ENCODE measurements around the gene TFB2M.

TFB2M gene

DNA sequence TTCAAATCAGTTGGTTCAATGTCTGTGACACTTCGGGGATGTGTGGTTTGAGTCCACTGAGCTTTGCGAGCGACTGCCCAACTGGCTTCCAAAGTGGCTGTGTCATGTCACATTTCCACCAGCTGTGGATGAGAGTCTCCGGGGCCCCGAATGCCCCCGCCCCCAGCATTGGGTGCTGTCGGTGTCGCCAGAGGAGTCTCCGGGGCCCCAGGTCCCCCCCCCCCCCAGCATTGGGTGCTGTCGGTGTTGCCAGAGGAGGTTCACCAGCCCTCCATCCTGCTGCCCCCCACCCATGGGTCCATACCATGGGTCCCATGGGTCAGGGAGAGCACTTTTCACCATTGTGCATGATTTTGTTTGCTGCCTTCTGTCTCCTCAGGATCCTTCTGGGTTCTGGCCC, 49.9 kb downstream of the TFB2M start:
- no peak for DNase-seq (ENCODE audit: low spot score in 2 of 2)
- peaks cover 8% of the 10 kb centered on the region for H3K4me1 Mint-ChIP-seq

GRCh38 chr1:246515390-246516005, 50.6 kb downstream of the TFB2M start:
- peaks cover 8% of the 10 kb centered on the region for H3K4me1 Mint-ChIP-seq
- ATAC-seq (no peak), DNase-seq (ENCODE audit: low spot score in 2 of 2) (no peak)
- H3K27ac Mint-ChIP-seq = no peak overlapping the region
- H3K9me3 Mint-ChIP-seq = no peaks in the 10 kb centered on the region
- H3K36me3 Mint-ChIP-seq = no peaks in the 10 kb centered on the region
- H3K4me3 Mint-ChIP-seq = no peak overlapping the region

More for the DNA sequence above, 49.9 kb downstream of the TFB2M start:
- H3K9me3 Mint-ChIP-seq = no peaks in the 10 kb centered on the region
- ATAC-seq = no peak
- H3K27ac Mint-ChIP-seq = no peak overlapping the region
- no peak overlapping the region for H3K4me3 Mint-ChIP-seq
- H3K36me3 Mint-ChIP-seq = no peaks in the 10 kb centered on the region

GRCh38 chr1:246513619-246514343, 52.3 kb downstream of the TFB2M start:
- ATAC-seq = peak; percentile 11
- Mint-ChIP-seq H3K9me3 (no peaks in the 10 kb centered on the region), H3K27ac (no peak overlapping the region), H3K4me3 (peak overlapping the region; percentile 24), H3K4me1 (peaks cover 8% of the 10 kb centered on the region), H3K36me3 (no peaks in the 10 kb centered on the region)
- DNase-seq (ENCODE audit: low spot score in 2 of 2) = no peak

- no peaks in the 10 kb centered on the region for H3K36me3 Mint-ChIP-seq
- no peak overlapping the region for H3K4me3 Mint-ChIP-seq
These were observed 53.0 kb downstream of the TFB2M start for GRCh38 chr1:246513041-246513440.

GRCh38 chr1:246512635-246513034, 53.4 kb downstream of the TFB2M start:
- Mint-ChIP-seq H3K27ac (no peak overlapping the region), H3K9me3 (no peaks in the 10 kb centered on the region), H3K4me3 (no peak overlapping the region), H3K36me3 (no peaks in the 10 kb centered on the region), H3K4me1 (peaks cover 14% of the 10 kb centered on the region)
- no peak for DNase-seq (ENCODE audit: low spot score in 2 of 2)
- no peak for ATAC-seq

More at GRCh38 chr1:246513041-246513440, 53.0 kb downstream of the TFB2M start:
- Mint-ChIP-seq H3K9me3 (no peaks in the 10 kb centered on the region), H3K27ac (no peak overlapping the region), H3K4me1 (peaks cover 9% of the 10 kb centered on the region)
- DNase-seq (ENCODE audit: low spot score in 2 of 2) (no peak), ATAC-seq (no peak)

DNA sequence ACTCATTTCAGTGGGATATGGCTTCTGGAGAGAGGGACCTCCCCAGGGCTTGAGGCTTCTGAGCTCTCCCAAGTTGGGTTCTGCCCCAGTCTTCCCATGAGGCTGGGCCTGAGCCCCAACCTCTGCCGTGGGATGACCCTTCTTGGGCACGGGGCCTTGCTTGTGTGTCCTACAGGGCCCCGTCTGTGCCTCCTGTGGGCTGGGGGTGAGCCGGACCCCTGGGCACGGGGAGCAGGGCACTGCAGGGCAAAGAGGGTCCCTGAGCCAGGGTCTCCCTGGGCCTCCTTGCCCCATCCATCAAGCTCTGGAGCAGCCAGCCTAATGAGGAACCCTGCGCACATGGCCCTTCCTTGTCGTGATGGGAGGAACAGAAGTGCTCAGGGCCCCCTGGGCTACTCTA, 53.8 kb downstream of the TFB2M start:
- H3K9me3 Mint-ChIP-seq = no peaks in the 10 kb centered on the region
- peaks cover 18% of the 10 kb centered on the region for H3K4me1 Mint-ChIP-seq
- H3K36me3 Mint-ChIP-seq = no peaks in the 10 kb centered on the region
- H3K4me3 Mint-ChIP-seq = no peak overlapping the region
- ATAC-seq (no peak), DNase-seq (ENCODE audit: low spot score in 2 of 2) (no peak)
- no peak overlapping the region for H3K27ac Mint-ChIP-seq

GRCh38 chr1:246511203-246511602, 54.9 kb downstream of the TFB2M start:
- no peak for ATAC-seq
- DNase-seq (ENCODE audit: low spot score in 2 of 2) = no peak
- H3K27ac Mint-ChIP-seq = no peak overlapping the region
- H3K9me3 Mint-ChIP-seq = no peaks in the 10 kb centered on the region
- H3K36me3 Mint-ChIP-seq = no peaks in the 10 kb centered on the region
- no peak overlapping the region for H3K4me3 Mint-ChIP-seq
- H3K4me1 Mint-ChIP-seq = peaks cover 23% of the 10 kb centered on the region

- no peak for ATAC-seq
- Mint-ChIP-seq H3K27ac (no peak overlapping the region), H3K9me3 (no peaks in the 10 kb centered on the region), H3K4me3 (no peak overlapping the region), H3K36me3 (no peaks in the 10 kb centered on the region), H3K4me1 (peaks cover 31% of the 10 kb centered on the region)
- DNase-seq (ENCODE audit: low spot score in 2 of 2) = no peak
These were observed 55.7 kb downstream of the TFB2M start for GRCh38 chr1:246510147-246511030.

DNA sequence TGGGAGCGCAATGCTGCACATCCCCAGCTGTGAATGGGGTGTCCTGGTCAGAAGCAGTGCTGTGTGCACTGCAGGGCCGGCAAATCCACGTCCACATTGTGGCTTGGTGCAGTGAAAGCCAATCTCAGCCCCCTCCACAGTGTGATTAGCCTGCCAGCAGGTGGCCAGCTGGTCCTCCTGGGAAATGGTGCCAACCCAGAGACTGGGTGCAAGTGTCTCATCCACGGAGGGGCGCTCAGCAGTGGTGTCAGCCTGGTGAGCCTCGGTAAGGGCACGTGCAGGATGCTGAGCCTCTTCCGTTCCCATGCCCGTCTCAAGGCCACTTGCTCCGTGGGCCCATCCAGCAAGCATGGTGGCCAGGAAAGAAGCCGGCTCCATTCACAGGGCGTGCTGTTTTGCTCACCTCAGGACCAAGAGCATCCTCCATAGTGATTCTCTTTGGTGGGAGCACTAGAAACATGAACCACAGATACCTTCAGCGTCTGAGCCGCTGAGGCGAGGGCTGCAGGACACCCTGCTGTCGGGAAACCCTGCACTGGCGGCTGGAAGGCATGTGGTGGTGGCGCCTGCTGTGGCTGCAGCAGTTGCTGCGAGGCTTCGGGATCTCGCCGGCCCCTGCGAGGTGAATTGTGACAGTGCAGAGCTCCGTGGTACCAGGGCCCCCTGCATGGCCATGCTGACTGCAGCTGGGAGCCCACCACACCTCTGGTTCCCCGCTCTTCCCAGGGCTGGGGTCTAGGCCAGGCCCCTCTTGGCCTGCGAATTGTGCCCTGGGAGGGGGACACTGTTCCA, 57.0 kb downstream of the TFB2M start:
- DNase-seq (ENCODE audit: low spot score in 2 of 2) (peak in 1 of 2 donors; percentile 45), ATAC-seq (no peak)
- H3K27ac Mint-ChIP-seq = no peak overlapping the region
- H3K9me3 Mint-ChIP-seq = no peaks in the 10 kb centered on the region
- peaks cover 25% of the 10 kb centered on the region for H3K4me1 Mint-ChIP-seq
- H3K36me3 Mint-ChIP-seq = no peaks in the 10 kb centered on the region
- no peak overlapping the region for H3K4me3 Mint-ChIP-seq

DNA sequence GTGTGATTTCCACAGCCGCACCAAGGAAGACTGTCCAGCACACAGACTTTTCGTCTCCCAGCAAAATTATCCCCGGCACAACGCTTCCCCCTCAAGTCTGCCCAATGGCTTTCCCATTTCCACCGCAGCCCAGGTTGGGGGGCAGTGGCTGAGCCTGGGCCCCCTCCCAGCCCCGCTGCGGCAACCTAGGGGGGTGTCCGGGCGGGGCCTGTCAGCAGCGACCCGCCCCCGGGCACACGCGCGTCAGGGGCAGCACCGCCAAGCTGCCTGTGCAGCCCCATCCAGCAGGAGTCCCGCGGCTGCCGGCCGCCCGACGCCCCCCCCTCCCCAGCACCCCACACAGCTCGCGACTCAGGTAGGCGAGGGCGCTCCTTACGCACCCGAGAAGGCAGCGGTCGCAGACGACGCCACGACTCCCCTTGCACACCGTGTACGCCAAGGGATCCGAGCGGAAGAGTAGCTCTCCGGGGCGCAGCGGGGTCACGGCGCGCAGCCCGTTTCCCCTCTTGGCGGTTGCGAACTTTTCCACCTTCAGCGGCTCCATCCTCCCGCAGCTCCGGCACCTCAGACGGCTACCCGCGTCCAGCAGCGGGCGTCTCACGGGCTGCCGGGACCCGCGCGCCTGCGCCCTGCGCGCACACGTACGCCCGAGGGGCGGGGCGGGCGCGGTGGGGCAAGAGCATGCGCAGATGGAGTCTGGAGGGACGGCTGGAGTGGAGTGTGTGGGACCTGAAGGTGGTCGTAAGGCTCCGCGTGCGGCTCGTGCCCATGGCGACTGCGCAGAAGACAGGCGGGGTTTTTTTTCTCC, 59.2 kb downstream of the TFB2M start, which contains the start of gene SMYD3:
TSS of gene SMYD3 (minus strand) at position 606 of the 808 bp plus-strand sequence.
- no peaks in the 10 kb centered on the region for H3K9me3 Mint-ChIP-seq
- H3K27ac Mint-ChIP-seq = peak within 1 kb of the TSS; percentile 84
- peaks cover 32% of the 10 kb centered on the region for H3K4me1 Mint-ChIP-seq
- DNase-seq (ENCODE audit: low spot score in 2 of 2) (peak; percentile 65 to 84), ATAC-seq (peak; percentile 93)
- H3K4me3 Mint-ChIP-seq = peak within 1 kb of the TSS; percentile 90
- H3K36me3 Mint-ChIP-seq = no peaks in the 10 kb centered on the region

DNA sequence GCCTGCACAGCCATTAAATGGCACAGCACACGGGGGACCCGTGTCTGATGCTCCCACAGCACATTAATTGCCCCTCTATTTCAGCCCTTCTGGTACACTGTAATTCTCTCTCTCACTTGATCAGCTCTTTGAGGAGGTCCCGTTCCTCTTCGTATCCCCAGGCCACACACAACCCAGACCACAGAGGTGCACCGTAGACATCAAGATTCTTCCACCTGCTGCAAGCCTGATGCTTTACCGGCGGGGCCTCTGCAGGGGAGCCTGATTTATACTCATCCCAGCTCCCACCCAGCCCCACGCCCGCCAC, 59.7 kb downstream of the TFB2M start:
- Mint-ChIP-seq H3K36me3 (no peaks in the 10 kb centered on the region), H3K27ac (peak overlapping the region; percentile 84), H3K4me3 (peak overlapping the region; percentile 90), H3K4me1 (peaks cover 36% of the 10 kb centered on the region), H3K9me3 (no peaks in the 10 kb centered on the region)
- ATAC-seq (peak; percentile 5), DNase-seq (ENCODE audit: low spot score in 2 of 2) (no peak)

DNA sequence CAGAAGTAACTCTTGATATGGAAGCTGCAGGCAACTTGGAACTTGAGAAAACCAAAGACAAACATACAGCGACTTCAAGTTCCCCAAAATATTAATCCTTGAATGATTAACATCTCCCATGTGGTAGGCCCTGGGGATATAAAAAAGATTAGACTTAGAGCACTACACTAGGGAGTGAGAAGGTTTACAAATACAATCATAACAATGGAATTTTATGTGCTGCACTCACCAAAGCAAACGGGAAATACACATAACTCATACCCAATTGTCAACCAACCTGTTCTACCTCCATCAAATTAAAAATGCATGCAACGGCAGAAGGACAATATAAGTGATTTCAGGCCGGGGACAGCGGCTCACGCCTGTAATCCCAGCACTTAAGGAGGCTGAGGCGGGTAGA, 62.7 kb downstream of the TFB2M start:
- no peak overlapping the region for H3K4me3 Mint-ChIP-seq
- peaks cover 39% of the 10 kb centered on the region for H3K4me1 Mint-ChIP-seq
- ATAC-seq (no peak), DNase-seq (ENCODE audit: low spot score in 2 of 2) (no peak)
- no peaks in the 10 kb centered on the region for H3K9me3 Mint-ChIP-seq
- H3K27ac Mint-ChIP-seq = no peak overlapping the region
- no peaks in the 10 kb centered on the region for H3K36me3 Mint-ChIP-seq

- H3K9me3 Mint-ChIP-seq = no peaks in the 10 kb centered on the region
- peaks cover 7% of the 10 kb centered on the region for H3K36me3 Mint-ChIP-seq
- no peak overlapping the region for H3K4me3 Mint-ChIP-seq
- peak; percentile 61 for ATAC-seq
- peaks cover 15% of the 10 kb centered on the region for H3K4me1 Mint-ChIP-seq
- DNase-seq (ENCODE audit: low spot score in 2 of 2) = no peak
- H3K27ac Mint-ChIP-seq = no peak overlapping the region
These were observed 68.6 kb downstream of the TFB2M start for GRCh38 chr1:246497331-246497915.

DNA sequence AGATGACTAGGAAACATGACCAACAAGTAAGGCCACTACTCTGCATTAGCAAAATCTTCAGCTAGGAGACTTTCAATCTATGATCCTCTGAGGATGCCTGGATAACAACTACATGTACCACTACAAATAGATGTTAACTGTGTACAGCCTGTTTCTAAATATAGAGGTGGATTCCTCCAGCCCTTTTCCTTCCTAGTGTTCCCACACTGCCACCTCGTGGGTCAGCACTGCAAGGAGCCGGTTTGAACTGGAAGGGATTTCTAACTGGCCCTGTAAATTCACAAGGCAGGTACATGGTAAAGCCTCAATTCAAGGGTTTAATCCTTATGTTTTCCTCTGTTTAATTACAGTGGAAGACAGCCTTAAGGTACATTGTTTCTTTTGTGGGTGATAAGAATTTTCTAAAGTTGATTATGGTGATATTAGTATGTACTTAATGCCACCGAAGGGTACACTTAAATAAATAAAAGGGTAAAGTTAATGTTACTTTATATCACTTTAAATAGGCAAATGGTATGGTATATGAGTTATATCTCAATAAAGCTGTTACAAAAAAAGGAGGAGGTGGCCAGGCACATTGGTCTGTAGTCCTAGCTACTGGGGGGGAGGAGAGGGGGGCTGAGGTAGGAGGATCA, 73.3 kb downstream of the TFB2M start:
- DNase-seq (ENCODE audit: low spot score in 2 of 2) (no peak), ATAC-seq (peak; percentile 45)
- H3K9me3 Mint-ChIP-seq = no peaks in the 10 kb centered on the region
- no peak overlapping the region for H3K4me3 Mint-ChIP-seq
- H3K27ac Mint-ChIP-seq = no peak overlapping the region
- peaks cover 10% of the 10 kb centered on the region for H3K36me3 Mint-ChIP-seq
- H3K4me1 Mint-ChIP-seq = peaks cover 4% of the 10 kb centered on the region

Data from stimulated activated effector memory CD8-positive, alpha-beta T cell treated with anti-CD3 and anti-CD28 coated beads, Interleukin-12 subunit alpha, Interleukin-12 subunit beta, amount 100 ng/mL, for 72 hours (primary cell).